GM18508 (cell line): Measurements from ENCODE around the gene MORN4.
"Not testable (repeated sequence)": the region's sequence is repeated elsewhere in the genome, so short reads cannot be mapped to it uniquely, and the experiment has no call there.

Experiments used
- ATAC-seq: cut with Tn5 transposase; IDR thresholded peaks from one replicate; pipeline ENCODE4 v1.9.1; 2021; ENCODE audit warnings: moderate number of reproducible peaks; ENCODE audit not compliant: insufficient read depth, unreplicated experiment

The MORN4 gene

GRCh38 chr10:97632949-97633884 lies at the start of gene MORN4:
TSS of gene MORN4 (minus strand) at chr10:97633500. CDS start at chr10:97619653, 13,847 bp downstream.
- ATAC-seq = peak; percentile 90

- no peak for ATAC-seq
These were observed 48.7 kb upstream of the MORN4 start for GRCh38 chr10:97682042-97682441.

DNA sequence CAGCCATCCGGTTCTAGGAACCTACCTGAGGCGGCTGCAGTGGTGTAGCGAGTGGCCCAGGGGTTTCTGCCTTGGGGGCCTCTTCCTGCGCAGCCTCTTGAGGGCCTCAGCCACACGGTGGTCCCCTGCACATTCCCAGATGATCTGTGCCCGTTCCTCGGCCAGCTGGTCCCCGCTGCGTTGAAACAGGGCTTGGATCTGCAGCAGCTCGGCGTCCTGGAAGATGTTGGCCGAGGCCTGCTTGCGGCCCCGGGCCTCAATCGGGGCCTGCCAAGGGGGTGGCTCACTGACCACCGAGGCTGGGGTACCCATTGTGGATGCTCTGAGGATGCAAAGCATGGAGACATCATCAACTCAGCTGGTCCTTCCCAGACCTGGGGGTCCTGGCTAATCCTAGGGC lies 46.3 kb upstream of the MORN4 start:
- ATAC-seq = no peak

GRCh38 chr10:97676770-97677581 lies 43.7 kb upstream of the MORN4 start:
- no peak for ATAC-seq

GRCh38 chr10:97675222-97675621 lies 41.9 kb upstream of the MORN4 start:
- no peak for ATAC-seq

- ATAC-seq = no peak
These were observed 40.6 kb upstream of the MORN4 start for GRCh38 chr10:97673736-97674525.

- ATAC-seq = no peak
These were observed 36.3 kb upstream of the MORN4 start for GRCh38 chr10:97669571-97669970.

- ATAC-seq = no peak
These were observed 34.2 kb upstream of the MORN4 start for GRCh38 chr10:97667463-97667862.

GRCh38 chr10:97666992-97667391 lies 33.7 kb upstream of the MORN4 start:
- ATAC-seq = no peak

GRCh38 chr10:97664282-97664850 lies 31.1 kb upstream of the MORN4 start:
- no peak for ATAC-seq

DNA sequence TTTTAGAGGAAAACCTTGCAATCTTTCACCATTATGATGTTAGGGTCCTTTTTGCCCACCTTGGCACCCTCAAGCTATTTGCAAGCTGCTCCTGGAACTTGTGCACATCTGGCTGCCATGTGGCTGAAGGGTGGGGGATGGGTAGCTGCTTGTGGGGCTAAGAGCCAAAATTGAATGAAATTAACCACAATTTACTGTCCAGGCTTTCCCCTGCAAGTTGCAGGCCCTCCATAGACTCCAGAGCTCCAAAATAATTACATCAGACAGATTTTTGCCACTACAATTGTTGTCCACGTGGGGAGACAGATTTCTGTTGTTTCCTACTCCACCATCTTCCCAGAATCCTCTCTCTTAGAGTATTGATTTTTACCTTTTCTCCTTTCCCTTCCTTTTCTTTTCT lies 26.3 kb upstream of the MORN4 start:
- no peak for ATAC-seq

GRCh38 chr10:97656777-97657176 lies 23.5 kb upstream of the MORN4 start:
- no peak for ATAC-seq

DNA sequence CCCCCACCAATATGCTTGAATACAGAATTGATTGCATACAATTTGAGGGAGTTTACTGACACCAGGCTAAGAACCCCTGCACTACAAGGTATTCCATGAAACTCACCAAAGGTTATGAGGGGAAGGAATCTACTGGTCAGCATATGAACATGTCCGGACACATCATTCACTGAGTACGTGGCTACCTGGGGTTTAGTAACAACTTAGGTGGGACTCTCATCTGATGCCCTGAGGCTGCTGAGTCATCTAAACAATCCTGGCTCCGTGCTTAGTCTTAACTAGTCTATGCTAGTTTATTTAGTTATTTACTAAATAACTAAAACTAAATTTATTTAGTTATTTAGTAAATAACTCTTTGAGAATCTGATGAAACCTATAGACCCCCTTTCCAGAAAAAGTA lies 18.5 kb upstream of the MORN4 start:
- no peak for ATAC-seq

DNA sequence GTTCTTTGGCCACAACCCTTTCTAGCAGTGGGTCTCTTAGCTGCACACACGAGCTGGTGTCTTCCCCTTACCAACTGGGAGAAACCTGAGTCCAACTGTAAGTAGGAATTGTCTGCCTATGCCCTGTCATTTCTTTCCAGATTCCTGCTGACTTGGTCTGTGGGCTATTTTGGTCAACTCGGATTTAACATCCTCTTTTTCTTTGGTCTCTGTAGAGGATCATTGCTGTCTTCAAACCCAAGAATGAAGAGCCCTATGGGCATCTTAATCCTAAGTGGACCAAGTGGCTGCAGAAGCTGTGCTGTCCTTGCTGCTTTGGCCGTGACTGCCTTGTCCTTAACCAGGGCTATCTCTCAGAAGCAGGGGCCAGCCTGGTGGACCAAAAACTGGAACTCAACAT lies 17.4 kb upstream of the MORN4 start:
- no peak for ATAC-seq

DNA sequence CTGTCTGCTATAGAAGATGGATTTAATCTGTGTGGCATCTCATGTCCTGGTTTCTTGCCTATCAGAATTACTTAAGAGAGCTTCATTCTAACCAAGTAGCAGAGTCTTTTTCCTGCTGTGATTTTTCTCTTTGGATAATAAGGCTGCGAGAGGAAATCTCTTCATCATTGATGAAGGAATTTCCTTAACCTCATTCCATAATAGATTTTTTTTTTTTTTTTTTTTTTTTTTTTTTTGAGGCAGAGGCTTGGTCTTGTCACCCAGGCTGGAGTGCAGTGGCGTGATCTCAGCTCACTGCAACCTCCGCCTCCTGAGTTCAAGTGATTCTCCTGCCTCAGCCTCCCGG lies 16.1 kb upstream of the MORN4 start:
- ATAC-seq = not testable (repeated sequence)

DNA sequence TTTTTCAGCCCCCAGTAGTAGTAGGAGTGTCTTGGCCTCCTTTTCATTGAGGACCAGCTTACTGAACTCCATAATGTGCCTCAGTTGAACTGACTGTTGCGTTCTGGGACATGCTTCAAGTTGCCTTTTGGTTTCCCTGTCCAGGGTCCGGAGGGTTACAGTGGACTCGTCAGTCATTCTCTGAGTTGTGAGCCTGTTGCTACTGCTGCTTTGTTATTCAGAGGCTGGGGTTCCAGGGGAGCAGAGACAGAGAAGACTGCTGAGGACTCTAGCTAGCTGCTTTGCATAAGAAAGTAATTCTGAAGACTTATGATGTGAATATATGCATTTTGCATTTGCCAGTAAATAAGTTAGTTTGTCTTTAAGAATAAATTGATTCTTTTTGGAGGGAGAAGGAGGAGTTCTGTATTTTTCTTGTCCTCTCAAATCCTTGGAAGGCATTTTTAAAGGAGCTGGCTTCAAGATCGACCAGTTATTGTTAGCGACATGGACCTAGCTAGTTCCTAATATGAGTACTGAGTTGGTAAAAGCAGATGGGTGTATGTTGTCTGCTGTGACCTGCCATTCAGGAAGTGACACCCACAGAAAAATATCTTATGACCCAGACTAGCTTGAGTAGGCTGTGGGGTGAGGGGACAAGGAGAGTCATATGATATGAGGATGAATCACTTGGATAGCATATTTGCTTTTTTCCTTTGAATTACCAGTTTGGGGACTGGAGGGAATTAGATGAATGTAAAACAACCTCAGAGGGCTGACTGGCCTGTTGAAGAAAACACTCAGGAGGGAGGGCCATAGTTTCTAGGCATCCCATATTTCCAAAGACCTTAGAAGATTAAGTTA lies 15.5 kb upstream of the MORN4 start:
- ATAC-seq = peak; percentile 81

- ATAC-seq = no peak
These were observed 14.3 kb upstream of the MORN4 start for GRCh38 chr10:97647556-97647955.

GRCh38 chr10:97644936-97645335 lies 11.6 kb upstream of the MORN4 start:
- no peak for ATAC-seq

DNA sequence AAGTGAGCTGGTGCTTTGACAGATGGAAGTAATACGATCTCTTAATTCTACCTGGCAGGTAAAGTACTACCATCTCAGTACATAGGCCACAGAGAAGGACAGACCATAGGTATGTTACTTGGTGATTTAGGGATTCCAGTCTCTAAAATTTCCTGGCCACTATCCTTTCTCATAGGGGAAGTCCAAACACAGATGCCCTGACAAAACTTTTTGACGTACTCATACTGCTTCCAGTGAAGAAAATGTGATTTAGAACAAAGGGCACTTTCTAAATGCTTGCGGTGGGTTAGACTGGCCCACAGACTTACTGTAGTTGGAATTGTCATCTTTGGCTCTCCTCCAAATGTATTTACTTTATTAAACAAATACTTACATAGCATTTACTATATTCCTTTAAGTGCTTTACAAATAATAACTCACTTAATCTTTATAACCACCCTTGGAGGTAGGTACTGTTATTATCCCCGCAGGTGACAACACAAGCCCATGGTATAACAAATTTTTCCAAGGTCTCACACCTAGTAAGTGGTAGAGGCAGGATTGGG lies 10.2 kb upstream of the MORN4 start:
- no peak for ATAC-seq
